Fibroblast of the conjunctiva (primary cell): ENCODE data around the gene ACBD6.
A peak's percentile ranks its signal among the peaks of the same experiment; 100 is the strongest.

Experiments
- DNase-seq: peaks from one replicate; pipeline ENCODE4 v3.0.0-alpha.2; 2010; ENCODE audit warnings: low read depth

ACBD6 gene

GRCh38 chr1:180524915-180525714 lies 22.7 kb upstream of the ACBD6 start:
- no peak for DNase-seq

GRCh38 chr1:180524160-180524914 lies 22.0 kb upstream of the ACBD6 start:
- DNase-seq: no peak

DNA sequence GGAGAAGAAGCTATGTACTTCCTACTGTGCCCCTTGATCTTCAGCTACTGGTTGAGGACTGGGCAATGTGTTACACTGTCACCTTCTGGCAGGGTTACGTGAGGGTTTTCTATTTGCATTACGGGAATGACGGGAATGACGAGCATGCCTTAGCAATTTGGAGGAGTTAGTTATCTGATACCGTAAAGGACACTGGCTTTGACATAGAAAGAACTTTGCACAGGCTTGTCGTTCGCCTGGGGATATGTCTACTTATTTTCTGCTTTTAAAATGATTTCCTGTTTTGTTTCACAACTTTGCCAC lies 19.8 kb upstream of the ACBD6 start:
- DNase-seq: no peak

GRCh38 chr1:180521474-180522212 lies 19.3 kb upstream of the ACBD6 start:
- no peak for DNase-seq

DNA sequence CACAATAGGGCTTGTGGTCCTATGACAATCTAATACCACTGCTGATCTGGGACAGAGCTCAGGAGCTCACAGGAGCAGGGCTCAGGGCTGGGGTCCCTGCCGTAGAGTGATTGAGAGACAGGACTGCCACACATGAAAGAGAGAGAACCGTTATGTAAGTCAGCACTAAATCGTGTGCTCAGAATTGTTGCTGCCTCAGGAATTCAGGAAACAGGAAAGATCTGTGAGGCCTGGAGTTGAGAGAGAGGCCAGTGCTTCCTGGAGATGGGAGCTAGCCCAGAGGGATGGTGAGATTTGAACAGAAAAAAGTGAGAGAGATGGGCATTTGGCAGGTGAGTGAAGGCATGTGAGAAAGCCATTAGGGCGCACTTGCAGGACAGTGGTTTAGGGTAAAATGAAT lies 17.5 kb upstream of the ACBD6 start:
- no peak for DNase-seq

- peak; percentile 82 for DNase-seq
Measured at GRCh38 chr1:180515857-180516388, 13.5 kb upstream of the ACBD6 start.

GRCh38 chr1:180515364-180515763 lies 13.0 kb upstream of the ACBD6 start:
- DNase-seq: no peak

GRCh38 chr1:180513531-180513930 lies 11.2 kb upstream of the ACBD6 start:
- DNase-seq: no peak

- no peak for DNase-seq
Measured at GRCh38 chr1:180510882-180511281, 8.5 kb upstream of the ACBD6 start.

GRCh38 chr1:180508725-180509097 lies 6.3 kb upstream of the ACBD6 start:
- DNase-seq: no peak

DNA sequence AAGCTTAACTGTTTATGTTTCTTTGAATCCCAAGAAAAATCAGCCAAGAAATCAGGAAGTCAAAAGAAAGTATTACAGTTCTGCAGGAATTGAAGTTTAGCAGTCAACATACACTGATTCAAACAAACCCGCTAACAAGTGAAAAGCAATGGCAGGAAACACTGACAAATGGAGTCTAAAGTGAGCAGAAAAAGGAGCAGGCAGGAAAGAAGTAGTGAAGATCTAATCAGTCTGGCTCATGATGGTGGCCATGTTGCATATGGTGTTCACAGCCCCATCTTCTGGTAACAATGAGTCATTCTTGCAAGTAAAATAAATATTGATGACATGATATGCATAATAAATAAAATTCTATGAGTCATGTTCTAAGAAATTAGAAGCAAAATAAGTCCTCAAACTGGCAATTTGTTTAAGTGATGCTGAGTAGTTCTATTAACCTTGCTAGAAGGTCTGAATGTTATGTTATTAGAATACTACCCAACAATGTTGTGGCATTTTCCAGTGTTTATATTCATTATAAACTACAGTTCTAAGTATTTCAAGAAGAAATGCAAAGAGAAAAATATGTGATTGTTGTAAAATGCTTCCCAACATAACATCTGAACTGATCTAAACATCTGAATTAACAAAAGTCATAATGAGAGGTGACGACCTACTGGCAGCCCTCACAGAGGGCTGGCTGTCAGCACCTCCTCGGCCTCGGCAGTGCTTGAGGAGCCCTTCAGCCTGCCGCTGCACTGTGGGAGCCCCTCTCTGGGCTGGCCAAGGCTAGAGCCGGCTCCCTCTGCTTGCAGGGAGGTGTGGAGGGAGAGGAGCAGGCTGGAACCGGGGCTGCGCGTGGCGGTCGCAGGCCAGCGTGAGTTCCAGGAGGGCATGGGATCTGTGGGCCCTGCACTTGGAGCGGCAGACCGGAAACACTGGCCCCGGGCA lies 5.7 kb upstream of the ACBD6 start:
- no peak for DNase-seq

DNA sequence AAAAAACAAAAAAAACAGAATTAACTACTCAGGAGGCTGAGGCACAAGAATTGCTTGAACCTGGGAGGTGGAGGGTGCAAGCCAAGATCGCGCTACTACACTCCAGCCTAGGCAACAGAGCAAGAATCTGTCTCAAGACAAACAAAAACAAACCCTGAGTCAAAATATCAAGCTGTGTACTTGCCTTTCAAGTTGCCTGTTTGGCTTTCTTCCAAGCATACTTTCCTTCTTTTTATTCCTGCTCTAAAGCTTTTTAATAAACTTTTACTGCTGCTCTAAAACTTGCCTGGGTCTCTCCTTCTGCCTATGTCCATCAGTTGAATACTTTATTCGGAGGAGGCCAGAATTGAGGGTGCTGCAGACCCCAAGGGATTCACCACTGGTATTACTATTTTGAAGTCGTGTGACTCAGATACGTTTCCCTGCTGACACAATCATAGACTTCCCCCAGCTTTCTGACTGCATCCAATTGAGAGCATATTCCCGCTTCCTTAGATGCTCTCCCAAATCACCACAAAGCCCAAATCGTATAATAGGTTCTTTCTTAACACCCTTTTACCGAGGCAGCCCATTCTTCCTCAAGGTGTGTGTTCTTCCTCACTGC lies 3.5 kb upstream of the ACBD6 start:
- no peak for DNase-seq

DNA sequence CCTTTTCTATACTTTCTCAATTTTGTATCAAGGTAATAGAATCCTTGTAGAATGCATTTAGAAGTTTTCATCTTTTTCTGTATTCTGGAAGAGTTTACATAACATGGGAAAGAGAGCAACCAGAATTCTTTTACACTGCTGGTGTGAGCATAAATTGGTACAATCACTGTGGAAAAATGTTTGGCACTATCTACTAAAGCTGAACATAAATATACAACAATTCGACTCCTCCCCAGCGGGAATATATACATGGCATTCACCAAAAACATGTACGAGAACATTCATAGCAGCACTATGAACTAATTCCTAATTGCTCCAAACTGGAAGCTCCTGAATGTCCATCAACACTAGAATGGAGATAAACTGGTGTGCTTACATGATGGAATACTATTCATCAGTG lies 1.8 kb upstream of the ACBD6 start:
- DNase-seq: no peak

DNA sequence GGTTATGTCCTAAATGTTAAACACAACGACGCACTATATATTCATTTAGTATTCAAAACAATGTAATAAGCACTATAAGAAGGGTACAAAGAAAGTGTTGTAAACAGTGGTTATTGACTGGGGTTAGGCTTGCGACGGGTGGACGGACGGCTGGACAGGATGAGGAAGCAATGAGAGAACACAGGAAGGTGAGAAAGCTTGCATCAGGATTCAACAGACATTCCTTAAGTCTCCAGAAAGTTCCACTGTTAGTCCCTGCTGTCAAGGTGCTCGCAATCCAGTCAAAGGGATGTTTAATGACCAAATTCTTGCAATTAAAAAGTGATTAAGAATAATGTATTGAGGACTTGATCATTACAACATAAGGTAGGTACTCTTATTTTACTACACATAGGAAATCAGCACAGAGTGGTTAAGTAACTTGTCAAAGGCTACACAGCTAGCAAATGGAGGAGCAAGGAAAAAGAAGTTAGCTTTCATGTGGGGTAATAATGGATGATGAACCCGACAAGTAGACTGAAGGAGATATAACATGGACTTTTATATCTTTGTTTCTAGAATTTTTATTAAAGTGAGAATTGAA lies 994 bp upstream of the ACBD6 start:
- DNase-seq: no peak

DNA sequence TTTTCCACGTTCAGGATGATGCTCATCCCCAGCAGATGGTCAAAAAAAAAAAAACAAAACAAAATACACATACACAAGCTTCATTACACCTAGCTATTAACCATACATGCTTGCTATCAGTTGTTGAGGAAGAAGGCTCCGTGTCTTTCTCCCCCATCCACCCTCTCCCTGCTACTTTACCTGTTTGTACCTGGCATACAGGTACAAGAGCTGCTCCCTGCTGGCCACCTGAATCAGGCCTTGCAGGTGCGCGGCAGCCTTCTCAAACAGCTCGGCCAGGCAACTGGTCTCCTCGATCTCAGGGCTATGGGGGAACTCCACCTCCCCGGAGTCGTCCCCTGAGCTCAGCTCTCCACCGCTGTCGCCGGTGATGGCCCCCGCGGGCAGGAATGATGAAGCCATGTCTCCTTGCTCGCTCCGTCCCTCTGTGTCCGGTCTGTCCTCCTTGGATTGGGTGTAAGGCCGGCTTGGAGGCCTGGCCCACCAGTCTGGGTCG lies 464 bp downstream of the ACBD6 start:
- DNase-seq: no peak

DNA sequence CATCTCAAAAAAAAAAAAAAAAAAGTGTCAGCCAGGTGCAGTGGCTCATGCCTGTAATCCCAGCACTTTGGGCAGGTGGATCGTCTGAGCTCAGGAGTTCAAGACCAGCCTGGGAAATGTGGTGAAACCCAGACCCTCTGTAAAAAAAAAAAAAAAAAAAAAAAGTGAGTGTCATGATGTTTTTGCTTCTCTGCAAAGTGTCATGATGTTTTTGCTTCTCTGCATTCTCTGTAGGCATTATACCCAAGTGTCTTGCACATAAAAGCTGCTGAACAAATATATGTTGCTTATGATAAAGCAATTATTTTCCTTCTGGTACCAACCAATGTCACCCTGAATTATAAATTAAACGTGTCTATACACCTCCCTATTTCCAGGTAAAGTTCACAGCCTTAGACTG lies 1.7 kb downstream of the ACBD6 start:
- no peak for DNase-seq

DNA sequence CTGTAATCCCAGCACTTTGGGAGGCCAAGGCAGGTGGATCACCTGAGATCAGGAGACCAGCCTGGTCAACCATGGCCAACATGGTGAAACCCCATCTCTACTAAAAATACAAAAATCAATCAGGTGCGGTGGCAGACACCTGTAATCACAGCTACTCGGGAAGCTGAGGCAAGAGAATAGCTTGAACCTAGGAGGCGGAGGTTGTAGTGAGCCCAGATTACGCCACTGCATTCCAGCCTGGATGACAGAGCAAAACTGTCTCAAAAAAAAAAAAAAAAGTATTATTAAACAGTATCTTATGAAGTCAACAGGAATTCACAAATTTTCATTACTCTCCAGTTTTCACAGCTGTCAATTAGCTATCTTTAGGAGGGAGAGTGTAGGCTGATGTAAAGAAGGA lies 3.8 kb downstream of the ACBD6 start:
- no peak for DNase-seq

- no peak for DNase-seq
Measured at GRCh38 chr1:180497826-180498225, 4.6 kb downstream of the ACBD6 start.

DNA sequence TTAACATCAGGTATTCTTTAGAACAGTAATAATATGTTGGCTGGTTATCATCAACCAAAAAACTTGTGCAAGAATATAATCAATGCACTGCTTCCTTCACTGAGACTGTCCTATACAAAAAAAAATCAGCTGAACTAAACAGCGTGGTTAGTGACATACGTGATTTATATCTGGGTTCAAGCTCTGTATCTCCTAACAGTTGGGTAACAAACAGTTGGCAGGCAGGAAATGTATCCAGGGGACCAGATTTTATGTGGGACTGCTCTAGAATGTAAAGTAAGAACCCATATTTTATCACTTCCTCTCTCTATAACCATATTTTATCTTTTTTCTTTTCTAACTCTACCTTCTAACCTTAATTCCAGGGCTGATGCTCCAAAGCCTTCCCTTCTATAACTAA lies 8.0 kb downstream of the ACBD6 start:
- no peak for DNase-seq

GRCh38 chr1:180489976-180490375 lies 12.4 kb downstream of the ACBD6 start:
- no peak for DNase-seq

DNA sequence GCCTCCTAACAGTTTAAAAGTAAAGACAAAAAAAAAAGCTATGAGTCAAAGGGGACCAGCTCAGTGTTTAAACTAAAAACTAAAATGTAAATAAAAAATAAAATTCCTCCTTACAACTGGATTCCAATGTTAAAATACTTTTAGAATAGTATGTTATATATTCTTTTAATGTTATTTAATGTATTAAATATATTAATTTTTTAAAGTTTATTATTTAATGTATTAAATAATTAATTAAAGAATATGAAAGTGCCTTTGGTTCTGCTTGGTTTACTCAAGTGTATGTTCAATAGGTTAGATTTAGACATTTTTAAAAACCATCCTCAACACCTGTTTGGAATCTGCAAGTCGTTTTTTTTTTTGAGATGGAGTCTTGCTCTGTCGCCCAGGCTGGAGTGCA lies 13.1 kb downstream of the ACBD6 start:
- DNase-seq: no peak
